ENCODE data around the gene KSR2. TPM values are rescaled to one million over a fixed set of nuclear protein-coding genes. Genes with fewer than 3 reads are reported as not detected.

The KSR2 gene
- total RNA-seq, 1 donor from 2014 or later, result 0.25 TPM

DNA sequence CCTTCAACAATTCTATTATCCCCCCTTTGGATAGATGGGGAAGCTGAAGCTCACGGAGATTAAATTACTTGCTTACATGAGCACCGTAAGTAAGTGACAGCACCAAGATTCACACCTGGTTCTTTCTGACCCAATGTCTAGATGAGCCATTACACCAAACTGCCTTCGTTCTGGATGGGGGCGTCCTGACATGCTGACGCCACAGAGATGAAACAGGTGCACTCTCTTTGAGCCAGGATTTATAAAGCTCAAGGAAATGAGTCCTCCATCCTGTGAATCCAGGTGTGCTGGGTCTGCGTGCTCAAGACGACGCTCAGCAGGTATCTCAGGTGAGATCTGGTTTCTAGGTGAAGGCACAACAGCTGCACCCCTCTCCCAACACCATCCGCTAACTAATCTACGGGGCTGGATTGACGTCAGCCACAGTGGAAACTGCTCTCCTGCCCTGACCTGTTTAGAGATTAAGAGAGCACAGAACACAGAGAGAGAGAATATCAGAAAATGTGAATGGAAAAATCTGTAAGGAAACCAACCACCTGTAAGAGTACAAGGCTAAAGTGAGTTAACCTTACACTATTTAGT is 61.6 kb downstream of the KSR2 start:
- TF ChIP-seq, protein P1, sequence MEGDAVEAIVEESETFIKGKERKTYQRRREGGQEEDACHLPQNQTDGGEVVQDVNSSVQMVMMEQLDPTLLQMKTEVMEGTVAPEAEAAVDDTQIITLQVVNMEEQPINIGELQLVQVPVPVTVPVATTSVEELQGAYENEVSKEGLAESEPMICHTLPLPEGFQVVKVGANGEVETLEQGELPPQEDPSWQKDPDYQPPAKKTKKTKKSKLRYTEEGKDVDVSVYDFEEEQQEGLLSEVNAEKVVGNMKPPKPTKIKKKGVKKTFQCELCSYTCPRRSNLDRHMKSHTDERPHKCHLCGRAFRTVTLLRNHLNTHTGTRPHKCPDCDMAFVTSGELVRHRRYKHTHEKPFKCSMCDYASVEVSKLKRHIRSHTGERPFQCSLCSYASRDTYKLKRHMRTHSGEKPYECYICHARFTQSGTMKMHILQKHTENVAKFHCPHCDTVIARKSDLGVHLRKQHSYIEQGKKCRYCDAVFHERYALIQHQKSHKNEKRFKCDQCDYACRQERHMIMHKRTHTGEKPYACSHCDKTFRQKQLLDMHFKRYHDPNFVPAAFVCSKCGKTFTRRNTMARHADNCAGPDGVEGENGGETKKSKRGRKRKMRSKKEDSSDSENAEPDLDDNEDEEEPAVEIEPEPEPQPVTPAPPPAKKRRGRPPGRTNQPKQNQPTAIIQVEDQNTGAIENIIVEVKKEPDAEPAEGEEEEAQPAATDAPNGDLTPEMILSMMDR (IDR thresholded peaks at IDR 0.05), result no peak
- TF ChIP-seq POLR2AphosphoS5 (IDR thresholded peaks at IDR 0.05; ENCODE audit: insufficient read depth in 1 of 2, low read depth in 1 of 2) (no peak), POLR2A (IDR thresholded peaks at IDR 0.05) (no peak)
- intact Hi-C loops (cut with DNase I), result no loop called here
- no peaks in the 10 kb centered on the region for H3K9me3 ChIP-seq
- H3K36me3 ChIP-seq, result no peaks in the 10 kb centered on the region
- DNase-seq (ENCODE audit: extremely low spot score in 2 of 2), result no peak
- H3K27me3 ChIP-seq, result no peaks in the 10 kb centered on the region
- no peak overlapping the region for H3K4me3 ChIP-seq
- no peak overlapping the region for H3K27ac ChIP-seq
- no peaks in the 10 kb centered on the region for H3K4me1 ChIP-seq

DNA sequence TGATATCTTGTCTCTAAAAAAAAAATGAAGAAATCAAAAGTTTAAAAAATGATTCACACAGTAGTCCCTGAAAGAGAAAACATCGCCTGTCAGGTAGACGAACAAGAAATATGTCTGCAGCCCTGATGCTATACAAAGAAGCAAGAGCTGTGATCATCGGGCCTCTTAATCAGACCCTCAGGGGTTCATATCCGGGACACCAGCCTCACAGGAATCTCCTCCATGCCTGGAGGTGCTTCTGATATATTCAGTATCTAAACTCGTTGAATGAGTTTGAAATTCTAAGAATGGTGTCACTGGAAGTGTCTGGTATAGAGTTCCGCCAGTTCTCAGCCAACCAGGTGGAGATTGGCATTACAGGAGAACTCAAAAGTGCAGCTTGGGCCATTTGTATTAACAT is 64.7 kb downstream of the KSR2 start:
- H3K9me3 ChIP-seq, result no peaks in the 10 kb centered on the region
- DNase-seq (ENCODE audit: extremely low spot score in 2 of 2), result no peak

DNA sequence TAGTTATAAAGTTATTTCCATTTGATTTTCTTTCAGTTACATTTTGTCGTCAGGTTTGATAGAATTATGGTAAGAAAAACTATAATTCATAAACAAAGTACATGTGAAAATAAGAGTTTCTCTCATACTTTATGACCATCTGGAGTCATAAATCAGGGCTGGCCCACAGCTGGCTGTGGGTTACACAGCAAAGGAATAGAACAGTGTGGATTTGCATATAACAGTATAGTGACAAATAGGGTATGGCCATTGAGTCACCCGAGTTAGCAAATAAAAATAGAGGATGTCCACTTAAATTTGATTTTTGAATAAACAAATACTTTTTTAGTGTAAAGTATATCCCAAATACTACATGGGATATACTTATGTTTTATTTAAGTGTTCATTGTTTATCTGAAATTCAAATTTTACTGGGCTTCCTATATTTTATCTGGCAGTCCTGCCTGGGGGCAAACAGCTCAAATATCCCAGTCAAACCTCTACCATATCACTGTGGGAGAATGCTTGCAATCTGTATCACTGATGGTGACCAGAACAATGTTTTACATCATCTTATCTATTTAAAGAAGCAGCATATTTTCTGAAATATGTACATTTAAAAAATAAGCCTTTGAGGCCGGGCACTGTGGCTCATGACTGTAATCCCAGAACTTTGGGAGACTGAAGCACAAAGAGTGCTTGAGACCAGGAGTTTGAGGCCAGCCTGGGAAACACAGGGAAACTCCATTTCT is 65.5 kb downstream of the KSR2 start:
- intact Hi-C loops (cut with DNase I), result no loop called here
- Histone ChIP-seq H3K27ac (no peak overlapping the region), H3K9me3 (no peaks in the 10 kb centered on the region), H3K4me1 (no peaks in the 10 kb centered on the region), H3K36me3 (no peaks in the 10 kb centered on the region), H3K27me3 (no peaks in the 10 kb centered on the region), H3K4me3 (no peak overlapping the region)
- TF ChIP-seq POLR2A (IDR thresholded peaks at IDR 0.05) (no peak), POLR2AphosphoS5 (IDR thresholded peaks at IDR 0.05; ENCODE audit: insufficient read depth in 1 of 2, low read depth in 1 of 2) (no peak)
- TF ChIP-seq, protein P1 (IDR thresholded peaks at IDR 0.05), result no peak
- DNase-seq (ENCODE audit: extremely low spot score in 2 of 2), result no peak

More for the DNA sequence above, 64.7 kb downstream of the KSR2 start:
- no peak overlapping the region for H3K4me3 ChIP-seq
- intact Hi-C loops (cut with DNase I), result no loop called here
- no peaks in the 10 kb centered on the region for H3K4me1 ChIP-seq
- no peaks in the 10 kb centered on the region for H3K36me3 ChIP-seq
- TF ChIP-seq, protein P1 (IDR thresholded peaks at IDR 0.05), result no peak
- TF ChIP-seq POLR2A (IDR thresholded peaks at IDR 0.05) (no peak), POLR2AphosphoS5 (IDR thresholded peaks at IDR 0.05; ENCODE audit: insufficient read depth in 1 of 2, low read depth in 1 of 2) (no peak)
- H3K27ac ChIP-seq, result no peak overlapping the region
- H3K27me3 ChIP-seq, result no peaks in the 10 kb centered on the region

DNA sequence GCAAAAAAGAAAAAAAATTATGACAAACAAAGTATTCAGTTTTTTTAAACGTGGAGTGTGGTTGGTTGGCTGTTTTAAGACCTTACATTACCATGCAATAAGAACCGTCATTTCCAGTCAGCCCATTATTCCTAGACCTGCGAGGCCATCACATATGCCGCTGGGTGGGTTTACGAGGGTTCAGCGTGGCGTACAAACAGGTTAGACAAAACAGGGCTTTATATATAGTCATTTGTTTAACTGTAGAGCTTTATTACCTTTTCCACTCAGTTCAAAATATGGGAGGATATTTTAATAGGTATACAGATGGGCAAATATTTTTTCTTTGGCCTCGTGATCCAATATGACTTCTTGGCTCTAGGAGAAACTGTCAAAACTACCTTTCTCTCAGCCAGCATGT is 67.2 kb downstream of the KSR2 start:
- Histone ChIP-seq H3K27me3 (no peaks in the 10 kb centered on the region), H3K4me3 (no peak overlapping the region), H3K27ac (no peak overlapping the region), H3K9me3 (no peaks in the 10 kb centered on the region), H3K4me1 (no peaks in the 10 kb centered on the region), H3K36me3 (no peaks in the 10 kb centered on the region)
- DNase-seq (ENCODE audit: extremely low spot score in 2 of 2), result no peak
- TF ChIP-seq, protein P1 (IDR thresholded peaks at IDR 0.05), result no peak
- no peak for TF ChIP-seq POLR2AphosphoS5 (IDR thresholded peaks at IDR 0.05; ENCODE audit: insufficient read depth in 1 of 2, low read depth in 1 of 2)
- TF ChIP-seq POLR2A (IDR thresholded peaks at IDR 0.05), result no peak
- intact Hi-C loops (cut with DNase I), result no loop called here

DNA sequence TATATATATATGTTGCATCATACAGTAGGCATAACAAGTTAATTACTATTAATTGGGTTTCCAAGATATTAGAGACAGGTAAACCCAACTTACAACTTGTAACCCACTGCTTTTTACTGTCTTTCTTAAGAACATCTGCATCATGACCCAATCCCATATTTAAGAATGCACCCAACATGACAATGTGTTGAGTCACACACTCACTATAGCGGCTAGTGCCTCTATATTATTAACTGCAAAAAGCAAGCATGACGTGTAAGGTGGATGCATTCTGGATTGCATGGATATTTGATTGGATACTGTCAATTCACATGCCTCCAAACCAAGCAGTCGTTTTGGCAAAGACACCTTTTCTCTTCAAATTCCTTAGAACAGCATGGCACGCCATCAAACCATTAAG is 68.2 kb downstream of the KSR2 start:
- Histone ChIP-seq H3K27ac (no peak overlapping the region), H3K27me3 (no peaks in the 10 kb centered on the region), H3K4me3 (no peak overlapping the region), H3K9me3 (no peaks in the 10 kb centered on the region), H3K4me1 (no peaks in the 10 kb centered on the region), H3K36me3 (no peaks in the 10 kb centered on the region)
- no peak for TF ChIP-seq POLR2AphosphoS5 (IDR thresholded peaks at IDR 0.05; ENCODE audit: insufficient read depth in 1 of 2, low read depth in 1 of 2)
- no peak for TF ChIP-seq POLR2A (IDR thresholded peaks at IDR 0.05)
- TF ChIP-seq, protein P1 (IDR thresholded peaks at IDR 0.05), result no peak
- DNase-seq (ENCODE audit: extremely low spot score in 2 of 2), result no peak
- intact Hi-C loops (cut with DNase I), result no loop called here
